Activated CD4-positive, alpha-beta T cell treated with anti-CD3 and anti-CD28 coated beads, Interleukin-2, amount 50 U/mL, for 48 hours (primary cell): ENCODE data around the gene PLA2G2F.
"Not testable (repeated sequence)": the region's sequence is repeated elsewhere in the genome, so short reads cannot be mapped to it uniquely, and the experiment has no call there.

ENCODE experiments used
- DNase-seq, 2 experiments: peaks; one replicate each; pipeline ENCODE4 v3.0.0-alpha.2; 2020

PLA2G2F gene

DNA sequence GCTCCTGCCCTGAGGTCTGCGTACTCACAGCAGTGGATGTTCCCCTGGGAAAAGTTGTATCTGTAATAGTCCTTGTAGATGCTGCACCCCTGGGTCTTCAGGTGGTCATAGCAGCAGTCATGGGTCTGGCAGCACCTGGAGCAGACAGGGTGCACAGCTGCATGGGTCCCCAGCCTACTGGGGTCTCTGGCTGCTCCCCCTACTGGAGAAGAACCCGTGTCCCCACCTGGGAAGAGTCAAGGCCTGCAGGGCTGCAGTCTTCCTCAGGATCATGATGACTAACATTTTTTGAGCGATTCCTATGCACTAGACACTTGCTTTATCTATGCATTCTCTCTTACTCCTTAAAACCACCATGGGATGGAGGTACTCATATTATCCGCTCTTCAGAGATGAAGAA, 23.6 kb upstream of the PLA2G2F start:
- no peak for DNase-seq

DNA sequence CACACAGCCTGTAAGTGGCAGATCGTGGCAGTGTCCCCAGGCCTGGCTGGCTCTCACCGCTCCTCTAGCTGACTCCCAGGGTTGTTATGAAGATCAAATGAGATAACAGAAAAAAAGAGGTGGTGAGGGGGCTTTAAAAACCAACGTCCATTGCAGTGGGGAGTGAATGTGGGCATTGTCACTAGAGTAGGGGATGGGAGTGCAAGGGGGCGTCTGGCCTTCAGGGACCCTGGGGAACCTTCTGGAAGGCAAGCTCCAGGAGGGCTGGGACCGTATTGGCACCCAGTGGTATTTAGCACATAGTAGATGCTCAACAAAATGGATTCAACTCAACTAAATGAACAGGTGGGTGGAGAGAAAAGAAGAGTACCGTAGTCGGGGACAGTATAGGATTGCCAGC, 23.2 kb upstream of the PLA2G2F start:
- no peak for DNase-seq

DNA sequence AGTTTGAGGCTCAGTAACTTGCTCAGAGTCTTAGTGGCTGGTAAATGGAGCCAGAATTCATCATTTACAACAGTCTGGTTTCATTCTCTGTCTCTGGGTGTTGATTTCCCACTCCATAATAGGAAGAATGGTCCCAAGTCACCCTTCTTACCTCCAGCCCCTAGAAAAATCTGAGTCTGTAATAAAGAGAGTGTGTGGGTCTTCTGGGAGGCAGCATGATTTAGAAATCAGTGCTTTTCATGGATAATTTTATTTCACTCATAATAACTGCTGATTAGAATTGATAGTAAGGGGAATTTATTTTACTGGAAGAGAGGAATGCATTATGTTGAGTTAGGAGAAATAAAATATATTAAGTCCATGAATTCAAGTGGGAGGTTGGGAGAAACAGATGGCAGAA, 21.9 kb upstream of the PLA2G2F start:
- no peak for DNase-seq

DNA sequence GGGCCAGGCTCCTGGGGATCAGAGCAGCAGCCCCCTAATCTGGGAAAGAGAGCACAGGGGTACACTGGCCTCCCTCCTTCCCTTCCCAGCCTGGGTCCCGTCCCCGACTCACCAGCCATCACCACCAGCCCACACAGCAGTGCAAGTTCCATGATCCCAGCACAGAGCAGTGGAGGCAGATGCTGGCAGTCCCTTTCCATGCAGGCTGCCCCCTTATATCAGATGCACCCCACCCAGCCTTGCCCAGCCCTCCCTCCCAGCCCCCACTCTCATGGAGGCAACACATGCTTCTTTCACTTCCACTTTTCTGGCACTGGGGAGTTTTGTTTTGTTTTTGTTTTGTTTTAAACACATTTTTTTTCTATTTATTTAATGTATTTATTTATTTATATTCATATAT, 19.8 kb upstream of the PLA2G2F start, which contains the start of gene PLA2G2D:
PLA2G2D (minus strand) TSS at position 190 of the 400 bp plus-strand sequence; CDS start at position 152, 38 bp downstream.
- DNase-seq = no peak

DNA sequence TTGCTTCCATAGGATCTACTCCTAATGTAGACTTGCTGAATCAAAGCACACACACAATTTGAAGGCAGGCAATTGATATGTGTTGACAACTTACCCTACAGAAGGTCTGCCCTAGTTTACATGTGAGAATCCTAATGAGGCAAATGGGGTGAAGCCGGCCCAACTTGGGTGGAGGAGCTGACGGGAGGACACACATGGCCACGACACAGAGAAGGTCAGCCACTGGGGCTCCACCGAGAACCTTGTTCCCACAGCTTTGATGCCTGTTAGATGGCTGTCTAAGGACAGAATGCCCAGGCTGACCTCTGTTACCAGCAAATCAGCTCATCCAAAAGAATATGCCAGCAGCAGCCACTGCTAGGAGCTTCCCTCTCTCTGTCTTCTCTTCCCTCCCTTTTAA, 18.3 kb upstream of the PLA2G2F start:
- no peak for DNase-seq

DNA sequence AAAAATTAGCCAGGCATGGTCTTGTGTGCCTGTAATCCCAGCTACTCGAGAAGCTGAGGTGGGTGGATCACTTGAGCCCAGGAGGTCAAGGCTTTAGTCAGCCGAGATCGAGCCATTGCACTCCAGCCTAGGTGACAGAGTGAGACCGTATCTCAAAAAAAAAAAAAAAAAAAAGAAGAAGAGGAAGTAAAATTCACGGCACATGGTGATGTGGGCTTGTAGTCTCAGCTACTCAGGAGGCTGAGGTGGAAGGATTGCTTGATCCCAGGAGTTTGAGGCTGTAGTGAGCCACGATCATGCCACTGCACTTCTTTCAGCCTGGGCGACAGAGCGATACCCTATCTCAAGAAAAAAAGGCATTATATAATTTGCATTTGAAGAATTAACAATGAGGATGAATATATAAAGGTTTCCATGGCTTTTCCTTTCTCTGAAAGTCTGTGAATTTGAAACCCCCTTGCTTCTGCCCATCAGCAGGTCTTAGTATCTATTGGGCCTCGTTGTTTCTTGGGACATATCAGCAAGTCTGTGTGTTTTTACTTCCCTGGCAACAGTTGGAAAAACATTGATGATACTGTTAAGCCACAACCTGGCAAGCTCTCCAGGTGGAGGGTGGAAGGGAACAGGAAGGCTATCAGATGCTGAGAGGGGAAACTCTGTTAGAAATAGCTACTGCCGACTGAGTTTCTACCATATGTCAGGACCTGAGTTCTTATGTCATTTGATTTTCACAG, 15.2 kb upstream of the PLA2G2F start:
- no peak for DNase-seq

DNA sequence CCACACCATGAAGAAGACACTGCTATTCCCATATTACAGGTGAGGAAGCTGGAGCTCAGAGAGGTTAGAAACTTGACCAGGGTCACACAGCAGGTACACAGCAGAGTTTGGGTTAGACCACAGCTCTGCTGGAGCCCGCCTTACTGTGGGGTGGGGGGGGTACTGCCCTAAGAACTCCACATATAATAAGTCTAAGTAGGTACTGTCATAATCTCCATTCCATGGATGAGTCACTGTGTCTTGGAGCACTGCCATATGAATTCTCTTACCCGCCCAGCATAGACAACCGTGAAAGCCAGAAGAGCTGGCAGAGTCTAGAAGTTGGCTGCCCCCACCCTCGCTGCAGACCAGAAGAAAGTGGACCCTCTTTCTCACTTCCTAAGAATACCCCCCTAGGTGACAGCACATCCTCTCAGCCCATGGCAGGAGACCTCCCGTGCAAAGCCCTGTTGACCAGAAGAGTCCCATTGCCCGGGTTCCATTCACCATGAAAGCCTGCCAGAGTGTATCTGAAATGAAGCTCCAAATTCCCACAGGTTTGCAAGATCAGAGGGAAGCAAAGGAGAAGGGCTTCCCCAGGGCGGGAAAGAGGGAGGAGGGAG, 14.6 kb upstream of the PLA2G2F start:
- DNase-seq = peak; percentile 5 to 6

DNA sequence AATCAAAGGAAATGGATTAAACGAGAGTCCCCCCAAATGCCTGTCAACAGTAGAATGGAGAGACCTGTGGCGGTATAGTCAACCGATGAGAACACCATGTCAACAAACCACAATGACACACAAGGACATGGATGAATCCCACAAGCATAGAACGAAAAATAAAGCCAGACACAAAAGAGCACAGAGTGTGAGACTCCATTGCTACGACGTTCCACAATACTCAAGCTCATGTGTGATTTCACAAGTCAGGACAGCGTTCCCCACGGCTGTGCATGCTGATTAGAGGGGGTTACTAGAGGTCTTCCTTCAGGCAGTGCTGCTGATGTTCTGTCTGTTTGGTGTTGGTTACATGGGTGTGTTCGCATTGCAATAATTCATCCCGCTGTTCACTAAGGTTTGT, 14.0 kb upstream of the PLA2G2F start:
- no peak for DNase-seq

DNA sequence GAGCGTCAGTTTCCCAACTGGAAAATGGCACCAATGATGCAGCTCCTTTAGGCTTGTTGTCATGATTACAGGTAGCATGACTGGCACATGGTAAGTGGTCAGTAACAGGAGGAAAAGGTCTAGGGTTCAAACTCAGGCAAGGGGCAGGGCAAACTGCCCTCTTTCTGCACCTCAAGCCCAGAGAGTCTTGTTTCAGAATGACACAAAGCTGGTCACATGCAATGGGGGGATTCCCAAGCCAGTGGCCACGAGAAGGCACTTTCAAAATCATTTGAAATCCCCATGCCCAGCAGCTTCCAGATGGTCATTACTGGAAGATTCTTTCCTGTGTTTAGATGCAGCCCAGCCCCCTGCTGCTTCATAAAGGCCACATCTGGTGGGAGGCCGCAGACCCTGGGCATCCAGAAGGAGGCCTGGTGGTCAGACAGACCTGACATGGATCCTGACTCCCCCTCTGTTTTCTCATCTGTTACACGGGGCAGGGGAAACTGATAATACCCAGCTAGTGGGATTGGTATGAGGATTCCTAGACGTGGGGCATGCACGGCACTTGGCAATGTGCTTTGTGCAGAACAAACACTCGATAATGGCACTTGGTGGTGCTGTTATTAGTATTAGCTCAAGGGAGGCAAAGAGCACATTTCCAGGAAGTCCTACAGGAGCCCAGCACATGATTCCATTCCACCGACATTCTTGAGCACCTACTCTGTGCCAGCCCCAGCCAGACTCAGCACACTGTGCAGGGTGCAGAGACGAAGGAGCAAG, 12.9 kb upstream of the PLA2G2F start:
- no peak for DNase-seq

DNA sequence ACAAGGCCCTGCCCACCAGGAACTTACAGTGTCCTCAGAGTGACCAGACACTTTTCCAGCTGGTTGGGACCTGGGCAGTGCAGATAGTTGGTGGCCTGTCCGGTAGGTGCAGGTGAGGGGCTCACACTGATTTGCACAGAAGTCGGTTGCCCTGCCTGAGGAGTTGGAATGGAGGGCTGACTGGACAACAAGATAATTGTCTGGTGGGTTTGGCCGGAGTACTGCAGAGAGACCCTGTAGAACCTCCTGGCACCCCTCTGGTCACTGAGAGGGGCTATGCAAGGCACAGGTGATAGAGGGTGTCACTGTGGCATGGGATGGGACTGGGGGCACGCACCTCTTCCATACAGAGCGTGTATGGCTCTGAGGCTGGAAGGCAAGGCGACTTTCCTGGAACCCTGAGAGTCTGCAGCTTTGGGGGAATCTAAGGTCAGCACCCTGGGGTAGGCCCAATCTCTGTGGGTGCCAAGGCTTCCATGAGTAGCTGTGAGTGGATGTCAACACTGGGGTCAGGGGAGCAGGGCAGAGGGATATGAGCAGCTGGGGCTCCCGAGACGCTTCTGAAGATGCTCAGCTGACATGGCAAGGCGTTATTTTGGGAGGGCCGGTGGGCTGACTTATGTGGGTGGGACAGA, 12.2 kb upstream of the PLA2G2F start:
- DNase-seq = no peak

DNA sequence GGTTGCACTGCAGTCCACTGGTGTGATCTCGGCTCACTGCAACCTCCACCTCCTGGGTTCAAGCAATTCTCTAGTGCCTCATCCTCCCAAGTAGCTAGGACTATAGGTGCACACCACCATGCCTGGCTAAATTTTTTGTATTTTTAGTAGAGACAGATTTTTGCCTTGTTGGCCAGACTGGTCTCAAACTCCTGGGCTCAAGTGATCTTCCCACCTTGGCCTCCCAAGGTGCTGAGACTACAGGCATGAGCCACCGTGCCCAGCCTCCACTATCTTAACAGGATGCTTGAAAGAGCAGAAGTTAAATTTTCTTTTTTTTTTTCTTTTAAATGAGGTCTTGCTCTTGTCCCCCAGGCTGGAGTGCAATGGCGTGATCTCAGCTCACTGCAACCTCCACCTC, 8.6 kb upstream of the PLA2G2F start:
- DNase-seq = not testable (repeated sequence)

DNA sequence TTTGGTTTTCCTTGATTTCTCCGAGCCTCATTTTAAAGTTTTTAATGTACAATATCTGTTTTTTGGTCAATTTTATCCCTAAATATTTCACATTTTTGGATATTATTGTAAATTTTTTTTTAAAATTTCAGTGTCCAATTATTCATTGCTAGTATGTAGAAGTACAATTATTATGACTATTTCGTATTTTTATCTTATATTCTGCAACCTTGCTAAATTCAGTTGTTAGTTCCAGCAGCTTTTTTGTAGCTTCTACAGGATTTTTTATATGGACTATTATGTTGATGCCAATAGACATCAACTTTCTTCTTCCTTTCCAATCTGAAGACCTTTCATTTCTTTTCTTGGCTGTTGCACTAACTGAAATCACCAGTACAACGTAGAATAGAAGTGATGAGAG, 4.1 kb upstream of the PLA2G2F start:
- no peak for DNase-seq

DNA sequence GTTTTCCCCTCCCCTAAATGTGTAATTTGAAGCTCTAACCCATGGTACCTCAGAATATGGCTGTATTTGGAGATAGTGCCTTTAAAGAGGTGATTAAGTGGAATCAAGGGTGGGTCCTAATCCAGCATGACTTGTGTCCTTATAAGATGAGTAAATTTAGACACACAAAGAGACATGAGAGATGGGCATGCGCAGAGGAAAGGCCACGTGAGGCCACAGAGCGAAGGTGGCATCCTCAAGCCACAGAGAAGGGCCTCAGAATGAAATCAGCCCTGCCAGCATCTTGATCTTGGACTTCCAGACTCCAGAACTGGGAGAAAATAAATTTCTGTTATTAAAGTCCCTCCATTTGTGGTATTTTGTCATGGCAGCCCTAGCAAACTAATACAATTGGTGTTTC, 2.9 kb upstream of the PLA2G2F start:
- no peak for DNase-seq

DNA sequence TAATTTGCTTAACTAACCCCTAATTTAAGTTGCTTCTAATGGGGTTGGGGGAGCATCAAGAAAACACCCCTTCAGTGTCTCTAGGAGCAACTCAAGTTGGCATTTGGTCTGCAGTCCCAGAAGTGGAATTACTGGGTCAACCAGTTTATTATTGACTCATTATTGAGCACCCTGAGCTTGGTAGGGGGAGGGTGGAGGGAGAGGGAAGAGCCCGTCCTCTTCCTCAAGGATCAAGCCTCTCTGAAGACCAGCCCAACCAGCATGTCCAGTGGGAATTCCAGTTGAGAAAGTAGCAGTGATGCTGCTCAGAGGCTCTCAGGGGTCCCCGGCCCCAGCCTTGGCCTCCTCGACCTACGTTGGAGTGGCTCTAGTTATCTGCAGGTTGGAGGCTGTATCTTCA, 2.1 kb upstream of the PLA2G2F start:
- DNase-seq = no peak

DNA sequence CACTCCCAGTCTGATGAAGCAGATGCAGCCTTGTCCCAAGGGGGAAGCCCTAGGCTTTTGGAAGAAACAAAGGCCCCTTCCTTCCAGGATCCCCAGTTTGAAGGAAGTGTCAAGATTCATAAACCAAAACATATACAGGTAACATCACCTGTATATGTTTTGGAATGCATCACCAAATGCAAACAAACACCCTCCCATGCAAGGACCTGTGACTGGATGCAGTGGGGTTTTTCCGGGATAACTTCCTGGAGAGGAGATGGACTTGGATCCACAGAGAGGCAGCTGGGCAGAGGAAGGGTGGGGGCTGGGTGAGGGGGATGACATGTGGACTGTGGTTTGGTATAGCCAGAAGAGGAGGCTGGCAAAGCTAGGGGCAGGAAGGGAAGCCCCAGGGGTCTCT, 1.5 kb upstream of the PLA2G2F start:
- DNase-seq = no peak

DNA sequence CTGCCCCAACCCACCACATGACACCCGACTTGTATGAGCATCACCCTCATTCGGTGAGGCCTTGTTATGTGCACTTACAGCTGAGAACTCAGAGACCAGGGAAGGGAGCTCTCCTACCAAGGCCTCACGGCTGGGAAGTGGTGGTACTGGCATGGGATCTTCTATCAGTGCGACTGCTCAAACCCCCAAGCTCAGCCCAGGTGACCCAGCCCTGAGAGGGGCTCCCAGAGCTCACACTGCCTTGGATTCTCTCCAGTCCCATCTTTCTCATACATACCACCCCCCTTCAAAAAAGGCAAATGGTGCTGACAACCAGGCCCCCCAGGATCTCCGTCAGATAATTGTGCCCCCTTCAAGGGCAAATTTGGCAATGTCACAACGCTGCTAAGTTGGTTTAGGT, 777 bp upstream of the PLA2G2F start:
- no peak for DNase-seq

DNA sequence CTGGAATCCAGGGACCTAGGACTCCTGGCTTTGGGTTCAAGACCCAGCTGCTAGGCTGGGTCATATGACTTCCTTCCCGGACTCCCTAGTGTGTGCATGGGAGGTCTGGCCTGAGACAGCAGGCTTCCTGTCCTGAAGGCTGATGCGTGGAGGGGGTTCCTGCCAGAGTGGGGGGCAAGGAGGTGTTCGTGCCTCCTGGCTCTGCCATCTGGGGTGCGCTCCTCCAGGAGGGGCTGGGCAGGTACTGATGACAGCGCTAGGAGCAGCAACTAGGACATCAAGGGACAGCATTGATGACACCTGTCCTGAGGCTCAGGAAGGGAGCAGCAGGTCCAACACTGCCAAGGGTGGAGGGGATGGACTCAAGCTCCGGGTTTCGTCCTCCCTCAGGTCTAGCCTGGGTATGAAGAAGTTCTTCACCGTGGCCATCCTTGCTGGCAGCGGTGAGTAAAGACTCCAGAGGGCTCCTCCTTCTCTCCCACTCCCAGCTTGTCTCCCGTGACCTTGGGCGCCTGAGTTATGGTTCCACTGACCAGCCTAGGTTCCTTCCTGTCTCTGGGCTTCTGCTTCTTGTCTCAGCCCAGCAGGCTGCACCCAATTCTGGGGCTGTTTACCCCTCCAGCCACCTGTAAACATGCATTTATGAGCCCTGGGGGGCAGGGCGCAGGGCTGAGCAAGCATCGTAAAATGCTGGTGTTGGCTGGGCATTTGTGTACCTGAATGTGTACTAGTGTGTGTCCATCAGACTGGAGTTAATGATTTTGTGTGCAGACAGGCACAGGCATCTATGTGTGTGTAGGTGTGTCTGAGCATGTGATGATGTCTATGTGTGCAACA, 871 bp downstream of the PLA2G2F start:
- no peak for DNase-seq

DNA sequence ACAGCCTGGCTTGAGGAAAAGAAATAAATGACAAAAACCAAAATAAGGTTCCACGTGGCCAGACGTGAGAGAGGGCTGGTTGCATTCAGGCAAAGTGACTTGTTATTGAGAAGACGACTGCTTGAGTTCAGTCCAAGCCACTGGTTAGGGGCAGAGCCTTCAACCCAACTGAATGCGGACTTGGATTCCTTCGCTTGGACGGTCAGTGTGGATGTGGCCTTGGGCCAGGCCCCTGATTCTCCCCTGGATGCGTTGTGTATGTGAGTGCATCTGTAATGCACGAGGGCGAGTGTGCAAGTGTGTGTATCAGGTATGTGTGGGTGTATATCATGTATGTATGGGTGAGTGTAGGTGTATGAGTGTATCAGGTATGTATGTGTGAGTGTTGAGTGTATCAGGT, 1.9 kb downstream of the PLA2G2F start:
- DNase-seq = no peak

DNA sequence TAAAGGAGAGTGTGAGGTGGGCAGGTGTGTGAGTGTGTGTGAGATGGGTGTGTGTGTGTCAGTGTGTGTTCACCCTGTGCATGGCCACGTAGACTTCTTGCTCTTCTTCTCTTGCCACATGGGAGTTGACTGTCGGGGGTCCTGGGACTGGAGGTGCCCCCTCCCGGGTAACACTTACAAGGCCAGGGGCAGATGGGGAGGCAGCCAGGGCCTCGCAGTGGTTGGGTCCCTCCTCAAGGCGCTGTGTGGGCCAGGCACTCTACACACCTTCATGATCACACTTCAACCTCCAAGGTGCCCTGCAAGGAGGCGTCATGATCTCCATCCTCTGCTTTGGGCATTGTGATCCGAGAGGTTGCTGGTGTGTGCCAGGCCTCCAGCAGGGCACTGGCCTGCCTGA, 2.3 kb downstream of the PLA2G2F start:
- DNase-seq = no peak

DNA sequence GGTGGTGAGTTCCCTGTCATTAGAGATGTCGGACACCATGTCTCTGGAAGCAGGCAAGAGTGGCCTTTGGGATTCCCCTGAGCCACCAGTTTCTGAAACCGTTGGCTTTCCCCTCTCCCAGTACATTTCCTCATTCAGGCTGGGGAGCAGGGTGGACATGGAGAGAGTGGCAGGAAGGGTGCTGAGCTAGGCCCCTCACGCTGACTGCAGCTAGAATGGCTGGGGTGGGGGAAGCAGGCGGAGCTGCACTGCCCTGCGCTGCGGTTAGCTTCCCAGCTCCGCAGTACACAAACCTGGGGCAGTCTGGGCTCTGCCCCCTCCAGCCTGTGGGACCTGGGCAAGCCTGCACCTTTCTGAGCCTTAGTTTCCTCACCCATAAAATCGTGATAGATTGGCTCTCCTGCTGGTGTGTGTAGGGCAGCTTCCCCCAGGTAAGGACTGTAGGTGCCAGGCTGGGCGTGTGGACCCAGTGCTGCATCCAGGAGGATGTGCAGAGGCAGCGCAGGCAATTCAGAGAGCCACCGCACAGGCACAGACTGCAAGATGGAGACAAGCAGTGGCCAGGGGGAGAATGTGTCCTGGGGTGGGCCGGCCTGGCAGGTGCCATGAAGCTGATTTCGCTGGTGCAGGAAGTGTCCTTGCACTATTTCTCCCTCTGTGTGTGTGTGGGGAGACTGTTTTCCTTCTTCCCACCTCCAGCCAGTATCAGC, 3.0 kb downstream of the PLA2G2F start:
- no peak for DNase-seq

DNA sequence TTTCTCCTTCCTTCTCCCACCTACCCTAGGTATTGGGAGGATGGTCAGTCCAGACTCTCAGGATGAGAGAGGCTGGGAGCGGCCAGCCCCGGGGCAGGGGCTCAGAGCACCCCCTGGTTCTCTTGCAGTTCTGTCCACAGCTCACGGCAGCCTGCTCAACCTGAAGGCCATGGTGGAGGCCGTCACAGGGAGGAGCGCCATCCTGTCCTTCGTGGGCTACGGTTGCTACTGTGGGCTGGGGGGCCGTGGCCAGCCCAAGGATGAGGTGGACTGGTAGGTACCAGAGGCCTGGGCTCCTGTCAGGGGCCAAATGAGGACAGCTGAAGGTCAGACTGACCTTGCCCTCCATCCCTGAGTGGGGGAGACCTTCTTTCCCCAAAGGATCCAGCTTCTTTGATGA, 4.2 kb downstream of the PLA2G2F start:
- no peak for DNase-seq
